SK-N-MC (cell line): ENCODE data around the gene RGS3.
"Not testable (repeated sequence)": the region's sequence is repeated elsewhere in the genome, so short reads cannot be mapped to it uniquely, and the experiment has no call there.

ENCODE experiments used
- EZH2 ChIP-seq: fragments of 200-600 bp; sonication (generic); IDR thresholded peaks from one replicate; pipeline ENCODE4 v1.6.1; 2017; ENCODE audit warnings: antibody characterized with exemption
- FOXP2 ChIP-seq: optimal IDR thresholded peaks from 2 replicates; pipeline ENCODE3; 2011; ENCODE audit warnings: mild to moderate bottlenecking, moderate library complexity; ENCODE audit not compliant: insufficient read depth; ENCODE audit errors: extremely low read length, control extremely low read depth
- POLR2AphosphoS5 ChIP-seq: IDR thresholded peaks from 2 replicates; pipeline ENCODE4 v1.6.1; 2012; ENCODE audit warnings: mild to moderate bottlenecking, low read depth, low read length, borderline replicate concordance

DNA sequence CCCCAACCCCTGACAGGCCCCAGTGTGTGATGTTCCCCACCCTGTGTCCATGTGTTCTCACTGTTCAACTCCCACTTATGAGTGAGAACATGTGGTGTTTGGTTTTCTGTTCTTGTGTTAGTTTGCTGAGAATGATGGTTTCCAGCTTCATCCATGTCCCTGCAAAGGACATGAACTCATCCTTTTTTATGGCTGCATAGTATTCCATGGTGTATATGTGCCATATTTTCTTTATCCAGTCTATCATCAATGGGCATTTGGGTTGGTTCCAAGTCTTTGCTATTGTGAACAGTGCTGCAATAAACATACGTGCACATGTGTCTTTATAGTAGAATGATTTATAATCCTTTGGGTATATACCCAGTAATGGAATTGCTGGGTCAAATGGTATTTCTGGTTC is 25.8 kb upstream of the RGS3 start:
- not testable (repeated sequence) for TF ChIP-seq EZH2, POLR2AphosphoS5, FOXP2
